Measurements from ENCODE around the gene DCAF4L1.

DNA sequence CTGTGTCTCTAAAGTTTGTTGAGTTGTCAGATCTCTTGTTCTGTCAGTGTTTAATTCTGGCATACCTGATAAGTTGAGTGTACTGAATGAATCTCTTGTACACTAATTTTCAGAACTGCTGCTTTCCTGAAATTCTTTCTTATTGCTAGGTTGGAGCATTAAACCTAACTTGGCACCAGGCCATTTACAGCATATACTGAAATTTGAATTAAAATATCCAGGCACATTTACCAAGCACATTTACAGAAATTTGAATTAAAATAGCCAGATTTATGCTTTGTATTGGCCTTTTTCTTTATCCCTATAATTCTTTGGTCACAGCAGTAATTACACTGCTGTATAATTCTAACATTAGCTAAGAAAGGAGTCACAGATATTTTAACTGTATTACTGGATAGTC is 37.5 kb upstream of the DCAF4L1 start:
- TF ChIP-seq, protein P1, sequence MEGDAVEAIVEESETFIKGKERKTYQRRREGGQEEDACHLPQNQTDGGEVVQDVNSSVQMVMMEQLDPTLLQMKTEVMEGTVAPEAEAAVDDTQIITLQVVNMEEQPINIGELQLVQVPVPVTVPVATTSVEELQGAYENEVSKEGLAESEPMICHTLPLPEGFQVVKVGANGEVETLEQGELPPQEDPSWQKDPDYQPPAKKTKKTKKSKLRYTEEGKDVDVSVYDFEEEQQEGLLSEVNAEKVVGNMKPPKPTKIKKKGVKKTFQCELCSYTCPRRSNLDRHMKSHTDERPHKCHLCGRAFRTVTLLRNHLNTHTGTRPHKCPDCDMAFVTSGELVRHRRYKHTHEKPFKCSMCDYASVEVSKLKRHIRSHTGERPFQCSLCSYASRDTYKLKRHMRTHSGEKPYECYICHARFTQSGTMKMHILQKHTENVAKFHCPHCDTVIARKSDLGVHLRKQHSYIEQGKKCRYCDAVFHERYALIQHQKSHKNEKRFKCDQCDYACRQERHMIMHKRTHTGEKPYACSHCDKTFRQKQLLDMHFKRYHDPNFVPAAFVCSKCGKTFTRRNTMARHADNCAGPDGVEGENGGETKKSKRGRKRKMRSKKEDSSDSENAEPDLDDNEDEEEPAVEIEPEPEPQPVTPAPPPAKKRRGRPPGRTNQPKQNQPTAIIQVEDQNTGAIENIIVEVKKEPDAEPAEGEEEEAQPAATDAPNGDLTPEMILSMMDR (IDR thresholded peaks at IDR 0.05; ENCODE audit: low read depth, low read length): no peak
- TF ChIP-seq EZH2phosphoT487 (IDR thresholded peaks at IDR 0.05; ENCODE audit: low read depth): no peak

All from OCI-LY3 (cell line).